Panc1 (cell line): Measurements from ENCODE around the gene TTC5.

ENCODE experiments used
- POLR2AphosphoS5 ChIP-seq: IDR thresholded peaks from 2 replicates; pipeline ENCODE4 v1.6.1; 2012; ENCODE audit warnings: mild to moderate bottlenecking, low read depth, low read length, moderate library complexity
- SIN3A ChIP-seq: IDR thresholded peaks from 2 replicates; pipeline ENCODE4 v1.6.1; 2012; ENCODE audit warnings: low read depth, mild to moderate bottlenecking, low read length, moderate library complexity, borderline replicate concordance; ENCODE audit not compliant: insufficient read depth
- TF ChIP-seq, protein P1 (sequence below): fragments of 450-650 bp; IDR thresholded peaks from 2 replicates; pipeline ENCODE4 v1.5.1; 2017; ENCODE audit warnings: mild to moderate bottlenecking
- TF ChIP-seq, protein P2 (sequence below), 2 experiments: IDR thresholded peaks; 2 replicates each; pipeline ENCODE4 v1.6.1; 2011 to 2012; ENCODE audit warnings: low read depth in 2 of 2, control low read depth in 1 of 2, low read length in 1 of 2, mild to moderate bottlenecking in 1 of 2, moderate library complexity in 1 of 2; ENCODE audit not compliant: insufficient read depth in 1 of 2

DNA sequence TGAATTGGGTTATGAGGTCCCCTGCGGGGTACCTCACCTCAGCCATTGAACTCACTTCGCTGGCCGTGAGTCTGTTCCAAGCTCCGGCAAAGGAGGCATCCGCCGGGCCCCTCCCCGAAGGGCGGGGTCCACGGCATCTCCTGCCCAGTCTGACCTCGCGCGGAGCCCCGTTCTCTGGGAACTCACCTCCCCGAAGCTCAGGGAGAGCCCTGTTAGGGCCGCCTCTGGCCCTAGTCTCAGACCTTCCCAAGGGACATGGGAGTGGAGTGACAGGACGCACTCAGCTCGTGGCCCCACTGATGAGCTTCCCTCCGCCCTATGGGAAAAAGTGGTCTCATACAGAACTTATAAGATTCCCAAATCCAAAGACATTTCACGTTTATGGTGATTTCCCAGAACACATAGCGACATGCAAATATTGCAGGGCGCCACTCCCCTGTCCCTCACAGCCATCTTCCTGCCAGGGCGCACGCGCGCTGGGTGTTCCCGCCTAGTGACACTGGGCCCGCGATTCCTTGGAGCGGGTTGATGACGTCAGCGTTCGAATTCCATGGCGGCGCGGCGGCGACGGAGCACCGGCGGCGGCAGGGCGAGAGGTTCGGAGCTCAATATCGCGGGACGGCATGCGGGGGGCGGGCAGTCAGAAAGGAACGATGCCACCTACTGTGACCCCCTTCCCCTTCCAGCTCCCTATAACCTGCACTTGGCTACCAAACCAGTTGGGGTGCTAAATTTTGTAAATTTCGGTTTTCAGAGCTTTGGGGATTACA, 37.5 kb upstream of the TTC5 start, which contains the start of gene PARP2:
- TF ChIP-seq, protein P1, sequence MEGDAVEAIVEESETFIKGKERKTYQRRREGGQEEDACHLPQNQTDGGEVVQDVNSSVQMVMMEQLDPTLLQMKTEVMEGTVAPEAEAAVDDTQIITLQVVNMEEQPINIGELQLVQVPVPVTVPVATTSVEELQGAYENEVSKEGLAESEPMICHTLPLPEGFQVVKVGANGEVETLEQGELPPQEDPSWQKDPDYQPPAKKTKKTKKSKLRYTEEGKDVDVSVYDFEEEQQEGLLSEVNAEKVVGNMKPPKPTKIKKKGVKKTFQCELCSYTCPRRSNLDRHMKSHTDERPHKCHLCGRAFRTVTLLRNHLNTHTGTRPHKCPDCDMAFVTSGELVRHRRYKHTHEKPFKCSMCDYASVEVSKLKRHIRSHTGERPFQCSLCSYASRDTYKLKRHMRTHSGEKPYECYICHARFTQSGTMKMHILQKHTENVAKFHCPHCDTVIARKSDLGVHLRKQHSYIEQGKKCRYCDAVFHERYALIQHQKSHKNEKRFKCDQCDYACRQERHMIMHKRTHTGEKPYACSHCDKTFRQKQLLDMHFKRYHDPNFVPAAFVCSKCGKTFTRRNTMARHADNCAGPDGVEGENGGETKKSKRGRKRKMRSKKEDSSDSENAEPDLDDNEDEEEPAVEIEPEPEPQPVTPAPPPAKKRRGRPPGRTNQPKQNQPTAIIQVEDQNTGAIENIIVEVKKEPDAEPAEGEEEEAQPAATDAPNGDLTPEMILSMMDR: no peak
- peak; percentile 99 for TF ChIP-seq POLR2AphosphoS5
- peak; percentile 99 for TF ChIP-seq SIN3A
- TF ChIP-seq, protein P2, sequence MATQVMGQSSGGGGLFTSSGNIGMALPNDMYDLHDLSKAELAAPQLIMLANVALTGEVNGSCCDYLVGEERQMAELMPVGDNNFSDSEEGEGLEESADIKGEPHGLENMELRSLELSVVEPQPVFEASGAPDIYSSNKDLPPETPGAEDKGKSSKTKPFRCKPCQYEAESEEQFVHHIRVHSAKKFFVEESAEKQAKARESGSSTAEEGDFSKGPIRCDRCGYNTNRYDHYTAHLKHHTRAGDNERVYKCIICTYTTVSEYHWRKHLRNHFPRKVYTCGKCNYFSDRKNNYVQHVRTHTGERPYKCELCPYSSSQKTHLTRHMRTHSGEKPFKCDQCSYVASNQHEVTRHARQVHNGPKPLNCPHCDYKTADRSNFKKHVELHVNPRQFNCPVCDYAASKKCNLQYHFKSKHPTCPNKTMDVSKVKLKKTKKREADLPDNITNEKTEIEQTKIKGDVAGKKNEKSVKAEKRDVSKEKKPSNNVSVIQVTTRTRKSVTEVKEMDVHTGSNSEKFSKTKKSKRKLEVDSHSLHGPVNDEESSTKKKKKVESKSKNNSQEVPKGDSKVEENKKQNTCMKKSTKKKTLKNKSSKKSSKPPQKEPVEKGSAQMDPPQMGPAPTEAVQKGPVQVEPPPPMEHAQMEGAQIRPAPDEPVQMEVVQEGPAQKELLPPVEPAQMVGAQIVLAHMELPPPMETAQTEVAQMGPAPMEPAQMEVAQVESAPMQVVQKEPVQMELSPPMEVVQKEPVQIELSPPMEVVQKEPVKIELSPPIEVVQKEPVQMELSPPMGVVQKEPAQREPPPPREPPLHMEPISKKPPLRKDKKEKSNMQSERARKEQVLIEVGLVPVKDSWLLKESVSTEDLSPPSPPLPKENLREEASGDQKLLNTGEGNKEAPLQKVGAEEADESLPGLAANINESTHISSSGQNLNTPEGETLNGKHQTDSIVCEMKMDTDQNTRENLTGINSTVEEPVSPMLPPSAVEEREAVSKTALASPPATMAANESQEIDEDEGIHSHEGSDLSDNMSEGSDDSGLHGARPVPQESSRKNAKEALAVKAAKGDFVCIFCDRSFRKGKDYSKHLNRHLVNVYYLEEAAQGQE (IDR thresholded peaks at IDR 0.05; ENCODE audit: insufficient read depth in 1 of 2, low read depth in 2 of 2, low read length in 1 of 2): no peak
